ENCODE results near the gene ZMYND15. TPM values are rescaled to one million over a fixed set of nuclear protein-coding genes. Genes with fewer than 3 reads are reported as not detected.

ZMYND15 gene
- total RNA-seq, 1 donor = 1.4 TPM

GRCh38 chr17:4766723-4767122 lies 27.1 kb downstream of the ZMYND15 start:
- Histone ChIP-seq H3K4me1 (ENCODE audit: insufficient read depth, low read length) (peaks cover 5% of the 10 kb centered on the region), H3K9me3 (ENCODE audit: low read depth, low read length) (no peaks in the 10 kb centered on the region), H3K27me3 (ENCODE audit: insufficient read depth, low read length) (no peaks in the 10 kb centered on the region), H3K27ac (ENCODE audit: low read depth, low read length) (peak overlapping the region; percentile 34), H4K20me1 (ENCODE audit: insufficient read depth, low read length) (no peaks in the 10 kb centered on the region), H3K4me3 (ENCODE audit: insufficient read depth, low read length) (no peak overlapping the region), H3K36me3 (ENCODE audit: insufficient read depth, low read length) (no peaks in the 10 kb centered on the region), H3K4me2 (ENCODE audit: insufficient read depth, low read length) (peak overlapping the region; percentile 0), H3K79me2 (ENCODE audit: insufficient read depth, low read length) (no peaks in the 10 kb centered on the region), H2AFZ (ENCODE audit: low read length) (no peak overlapping the region)
- no peak for DNase-seq (ENCODE audit: insufficient read length, low spot score, missing footprints)
- TF ChIP-seq, protein P1, sequence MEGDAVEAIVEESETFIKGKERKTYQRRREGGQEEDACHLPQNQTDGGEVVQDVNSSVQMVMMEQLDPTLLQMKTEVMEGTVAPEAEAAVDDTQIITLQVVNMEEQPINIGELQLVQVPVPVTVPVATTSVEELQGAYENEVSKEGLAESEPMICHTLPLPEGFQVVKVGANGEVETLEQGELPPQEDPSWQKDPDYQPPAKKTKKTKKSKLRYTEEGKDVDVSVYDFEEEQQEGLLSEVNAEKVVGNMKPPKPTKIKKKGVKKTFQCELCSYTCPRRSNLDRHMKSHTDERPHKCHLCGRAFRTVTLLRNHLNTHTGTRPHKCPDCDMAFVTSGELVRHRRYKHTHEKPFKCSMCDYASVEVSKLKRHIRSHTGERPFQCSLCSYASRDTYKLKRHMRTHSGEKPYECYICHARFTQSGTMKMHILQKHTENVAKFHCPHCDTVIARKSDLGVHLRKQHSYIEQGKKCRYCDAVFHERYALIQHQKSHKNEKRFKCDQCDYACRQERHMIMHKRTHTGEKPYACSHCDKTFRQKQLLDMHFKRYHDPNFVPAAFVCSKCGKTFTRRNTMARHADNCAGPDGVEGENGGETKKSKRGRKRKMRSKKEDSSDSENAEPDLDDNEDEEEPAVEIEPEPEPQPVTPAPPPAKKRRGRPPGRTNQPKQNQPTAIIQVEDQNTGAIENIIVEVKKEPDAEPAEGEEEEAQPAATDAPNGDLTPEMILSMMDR (IDR thresholded peaks at IDR 0.05; ENCODE audit: extremely low read depth, low read depth, low read length) = no peak

DNA sequence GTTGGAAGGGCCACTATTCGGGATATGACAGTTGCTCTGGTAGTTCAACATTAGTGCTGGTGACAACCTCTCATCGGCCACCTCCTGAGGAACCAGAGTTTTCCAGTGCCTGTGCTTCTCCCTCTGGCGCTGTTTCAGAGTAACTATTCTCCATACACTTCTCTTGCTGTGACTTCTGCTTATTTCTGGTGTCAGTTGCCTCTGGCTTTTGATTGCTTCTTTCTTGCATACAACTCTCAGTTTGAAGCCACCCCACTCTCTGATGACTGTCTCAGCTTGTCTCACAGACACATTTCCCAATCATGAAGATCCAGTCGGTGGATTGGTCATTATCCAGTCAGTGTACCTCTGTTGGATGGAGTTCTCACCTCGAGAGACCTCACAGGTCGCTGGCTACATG lies 28.7 kb downstream of the ZMYND15 start:
- DNase-seq (ENCODE audit: insufficient read length, low spot score, missing footprints) = no peak
- no peaks in the 10 kb centered on the region for H3K9me3 ChIP-seq (ENCODE audit: low read depth, low read length)
- H3K36me3 ChIP-seq (ENCODE audit: insufficient read depth, low read length) = no peaks in the 10 kb centered on the region
- H3K4me1 ChIP-seq (ENCODE audit: insufficient read depth, low read length) = peaks cover 5% of the 10 kb centered on the region
- no peak overlapping the region for H3K27ac ChIP-seq (ENCODE audit: low read depth, low read length)
- H3K79me2 ChIP-seq (ENCODE audit: insufficient read depth, low read length) = no peaks in the 10 kb centered on the region
- TF ChIP-seq, protein P1 (IDR thresholded peaks at IDR 0.05; ENCODE audit: extremely low read depth, low read depth, low read length) = no peak
- H4K20me1 ChIP-seq (ENCODE audit: insufficient read depth, low read length) = no peaks in the 10 kb centered on the region
- no peaks in the 10 kb centered on the region for H3K27me3 ChIP-seq (ENCODE audit: insufficient read depth, low read length)
- H2AFZ ChIP-seq (ENCODE audit: low read length) = no peak overlapping the region
- H3K4me3 ChIP-seq (ENCODE audit: insufficient read depth, low read length) = no peak overlapping the region
- H3K4me2 ChIP-seq (ENCODE audit: insufficient read depth, low read length) = no peak overlapping the region

DNA sequence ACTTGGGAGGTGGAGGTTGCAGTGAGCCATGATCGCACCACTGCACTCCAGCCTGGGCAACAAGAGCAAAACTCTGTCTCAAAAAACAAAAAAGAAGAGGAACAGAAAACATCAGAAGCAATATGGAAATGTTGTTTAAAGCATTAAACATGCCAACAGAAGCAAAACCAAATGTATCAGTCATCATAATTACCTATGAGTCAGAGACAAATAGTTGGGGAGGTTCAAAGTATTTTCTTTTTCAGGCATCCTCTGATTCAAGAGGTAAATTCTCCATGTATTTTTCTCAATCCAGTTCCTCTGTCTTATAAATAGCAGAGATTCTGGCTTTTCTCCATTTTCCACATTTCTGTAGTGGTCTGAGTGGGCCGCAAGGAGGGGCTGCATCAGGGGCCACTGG lies 30.0 kb downstream of the ZMYND15 start:
- Histone ChIP-seq H3K4me1 (ENCODE audit: insufficient read depth, low read length) (peaks cover 5% of the 10 kb centered on the region), H4K20me1 (ENCODE audit: insufficient read depth, low read length) (no peaks in the 10 kb centered on the region), H3K79me2 (ENCODE audit: insufficient read depth, low read length) (no peaks in the 10 kb centered on the region), H3K27me3 (ENCODE audit: insufficient read depth, low read length) (no peaks in the 10 kb centered on the region), H3K4me2 (ENCODE audit: insufficient read depth, low read length) (peak overlapping the region; percentile 45), H3K4me3 (ENCODE audit: insufficient read depth, low read length) (no peak overlapping the region), H2AFZ (ENCODE audit: low read length) (no peak overlapping the region), H3K36me3 (ENCODE audit: insufficient read depth, low read length) (no peaks in the 10 kb centered on the region), H3K27ac (ENCODE audit: low read depth, low read length) (no peak overlapping the region), H3K9me3 (ENCODE audit: low read depth, low read length) (no peaks in the 10 kb centered on the region)
- peak; percentile 85 for DNase-seq (ENCODE audit: insufficient read length, low spot score, missing footprints)
- TF ChIP-seq, protein P1 (IDR thresholded peaks at IDR 0.05; ENCODE audit: extremely low read depth, low read depth, low read length) = no peak

DNA sequence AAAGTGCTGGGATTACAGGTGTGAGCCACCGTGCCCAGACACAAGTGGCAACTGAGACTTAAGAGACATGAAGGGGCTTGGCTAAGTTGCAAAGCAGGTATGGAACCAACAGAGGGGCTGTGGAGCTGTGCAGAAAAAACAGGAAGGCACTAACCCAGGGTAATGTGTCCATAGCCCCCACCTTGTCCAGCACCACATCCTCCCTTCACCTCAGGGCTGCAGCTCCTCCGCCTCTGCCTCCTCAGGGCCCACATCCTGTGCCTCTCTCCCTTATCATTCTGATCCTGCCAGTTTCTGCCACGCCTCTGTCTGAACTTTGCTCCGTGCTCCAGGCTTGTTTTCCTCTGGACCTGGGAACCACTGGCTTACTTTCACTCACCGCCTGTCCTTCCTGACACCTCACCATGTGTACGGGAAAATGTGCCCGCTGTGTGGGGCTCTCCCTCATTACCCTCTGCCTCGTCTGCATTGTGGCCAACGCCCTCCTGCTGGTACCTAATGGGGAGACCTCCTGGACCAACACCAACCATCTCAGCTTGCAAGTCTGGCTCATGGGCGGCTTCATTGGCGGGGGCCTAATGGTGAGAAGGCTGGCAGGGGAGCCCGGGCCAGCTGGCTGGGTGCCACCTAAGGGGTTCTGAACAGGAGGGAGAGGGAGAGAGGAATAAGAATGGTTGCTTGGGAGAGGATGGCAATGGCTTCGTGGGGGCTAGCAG lies 32.0 kb downstream of the ZMYND15 start, which contains the start of gene TM4SF5:
Gene TM4SF5, plus strand, starts transcription at position 368 of the 716 bp plus-strand sequence. Its CDS starts 37 bp downstream, at position 405.
- no peaks in the 10 kb centered on the region for H3K36me3 ChIP-seq (ENCODE audit: insufficient read depth, low read length)
- H3K27me3 ChIP-seq (ENCODE audit: insufficient read depth, low read length) = no peaks in the 10 kb centered on the region
- H3K9me3 ChIP-seq (ENCODE audit: low read depth, low read length) = no peaks in the 10 kb centered on the region
- DNase-seq (ENCODE audit: insufficient read length, low spot score, missing footprints) = no peak
- TF ChIP-seq, protein P1 (IDR thresholded peaks at IDR 0.05; ENCODE audit: extremely low read depth, low read depth, low read length) = no peak
- no peak within 1 kb of the TSS for H3K27ac ChIP-seq (ENCODE audit: low read depth, low read length)
- H3K79me2 ChIP-seq (ENCODE audit: insufficient read depth, low read length) = no peaks in the 10 kb centered on the region
- H3K4me2 ChIP-seq (ENCODE audit: insufficient read depth, low read length) = no peak within 1 kb of the TSS
- no peak within 1 kb of the TSS for H2AFZ ChIP-seq (ENCODE audit: low read length)
- no peaks in the 10 kb centered on the region for H4K20me1 ChIP-seq (ENCODE audit: insufficient read depth, low read length)
- no peak within 1 kb of the TSS for H3K4me3 ChIP-seq (ENCODE audit: insufficient read depth, low read length)
- H3K4me1 ChIP-seq (ENCODE audit: insufficient read depth, low read length) = peaks cover under 1% of the 10 kb centered on the region
